KOPT-K1 (cell line): ENCODE measurements around the gene GOLPH3L.
"Not testable (repeated sequence)": the region's sequence is repeated elsewhere in the genome, so short reads cannot be mapped to it uniquely, and the experiment has no call there.

Experiments
- H3K27ac ChIP-seq: fragments of 200-600 bp; sonication (generic); 2 replicates; pipeline ENCODE4 v1.5.1; 2016; ENCODE audit warnings: antibody characterized with exemption, mild to moderate bottlenecking, low read depth, low read length; ENCODE audit not compliant: poor library complexity, severe bottlenecking
- H3K36me3 ChIP-seq: fragments of 200-600 bp; sonication (generic); 2 replicates; pipeline ENCODE4 v1.5.1; 2017; ENCODE audit warnings: antibody characterized with exemption, mild to moderate bottlenecking, low read length, moderate library complexity; ENCODE audit not compliant: insufficient read depth
- H3K9me3 ChIP-seq: fragments of 200-600 bp; sonication (generic); 2 replicates; pipeline ENCODE4 v1.5.1; 2017; ENCODE audit warnings: antibody characterized with exemption, low read length, mild to moderate bottlenecking; ENCODE audit not compliant: insufficient read depth, poor library complexity, severe bottlenecking

GOLPH3L gene

GRCh38 chr1:150634839-150635622 lies 61.9 kb downstream of the GOLPH3L start:
- not testable (repeated sequence) for H3K36me3 ChIP-seq, H3K27ac ChIP-seq, H3K9me3 ChIP-seq

- H3K9me3 ChIP-seq = no peaks in the 10 kb centered on the region
- peaks cover 34% of the 10 kb centered on the region for H3K36me3 ChIP-seq
- H3K27ac ChIP-seq = peak within 1 kb of the TSS; percentile 83
Measured at GRCh38 chr1:150629115-150629928, 67.6 kb downstream of the GOLPH3L start, which contains the start of gene ENSA. ENSA (minus strand) TSS chr1:150629612; CDS start chr1:150629470, 142 bp downstream.

GRCh38 chr1:150628766-150629114 lies 68.2 kb downstream of the GOLPH3L start:
- Histone ChIP-seq H3K27ac (peak overlapping the region; percentile 83), H3K9me3 (no peaks in the 10 kb centered on the region), H3K36me3 (peaks cover 40% of the 10 kb centered on the region)

GRCh38 chr1:150627826-150628410 lies 69.0 kb downstream of the GOLPH3L start:
- Histone ChIP-seq H3K9me3 (no peaks in the 10 kb centered on the region), H3K36me3 (peaks cover 48% of the 10 kb centered on the region), H3K27ac (peak overlapping the region; percentile 83)

GRCh38 chr1:150626150-150626549 lies 70.8 kb downstream of the GOLPH3L start:
- Histone ChIP-seq H3K9me3 (no peaks in the 10 kb centered on the region), H3K27ac (no peak overlapping the region), H3K36me3 (peaks cover 65% of the 10 kb centered on the region)

GRCh38 chr1:150624546-150624945 lies 72.4 kb downstream of the GOLPH3L start:
- not testable (repeated sequence) for H3K9me3 ChIP-seq, H3K27ac ChIP-seq
- peaks cover 81% of the 10 kb centered on the region for H3K36me3 ChIP-seq

GRCh38 chr1:150624134-150624533 lies 72.8 kb downstream of the GOLPH3L start:
- not testable (repeated sequence) for H3K9me3 ChIP-seq, H3K27ac ChIP-seq
- H3K36me3 ChIP-seq = peaks cover 85% of the 10 kb centered on the region

GRCh38 chr1:150622303-150622975 lies 74.5 kb downstream of the GOLPH3L start:
- Histone ChIP-seq H3K27ac (no peak overlapping the region), H3K9me3 (no peaks in the 10 kb centered on the region), H3K36me3 (peaks cover 99% of the 10 kb centered on the region)

- Histone ChIP-seq H3K36me3 (peaks cover 99% of the 10 kb centered on the region), H3K9me3 (no peaks in the 10 kb centered on the region), H3K27ac (no peak overlapping the region)
Measured at GRCh38 chr1:150621497-150622302, 75.3 kb downstream of the GOLPH3L start.

GRCh38 chr1:150620919-150621318 lies 76.0 kb downstream of the GOLPH3L start:
- H3K9me3 ChIP-seq = no peaks in the 10 kb centered on the region
- H3K27ac ChIP-seq = no peak overlapping the region
- peaks cover 98% of the 10 kb centered on the region for H3K36me3 ChIP-seq

GRCh38 chr1:150619576-150620509 lies 77.1 kb downstream of the GOLPH3L start:
- no peak overlapping the region for H3K27ac ChIP-seq
- H3K36me3 ChIP-seq = peaks cover 97% of the 10 kb centered on the region
- no peaks in the 10 kb centered on the region for H3K9me3 ChIP-seq

GRCh38 chr1:150615346-150616201 lies 81.4 kb downstream of the GOLPH3L start:
- H3K27ac ChIP-seq = no peak overlapping the region
- peaks cover 82% of the 10 kb centered on the region for H3K36me3 ChIP-seq

More at GRCh38 chr1:150615346-150616201, 81.4 kb downstream of the GOLPH3L start:
- H3K9me3 ChIP-seq = no peaks in the 10 kb centered on the region
